H1 (cell line): ENCODE data around the gene PAOX. TPM values are rescaled to one million over a fixed set of nuclear protein-coding genes. Genes with fewer than 3 reads are reported as not detected.

Experiments
- CTCF ChIA-PET: fragments of 300-600 bp; sonication (Branson Sonifier 250); formaldehyde crosslinking; loops from one replicate; lab custom pipeline; 2021; ENCODE audit not compliant: partially characterized antibody; lab: Charles Lee
- POLR2A ChIA-PET: fragments of 300-600 bp; sonication (Branson Sonifier 250); formaldehyde crosslinking; loops from one replicate; lab custom pipeline; 2021; ENCODE audit warnings: inconsistent platforms; ENCODE audit not compliant: partially characterized antibody; lab: Charles Lee
- DNase-seq, 2 experiments: peaks; one replicate each; pipeline versions ENCODE4 v3.0.0 to v3.0.0-alpha.2; 2010 to 2022; ENCODE audit warnings: low spot score in 2 of 2, low read depth in 1 of 2, mixed read lengths in 1 of 2
- FAIRE-seq: peaks from 2 replicates; lab custom pipeline; 2011; peaks lifted over from hg19 to GRCh38; lab: Jason Lieb, UNC
- H2AFZ ChIP-seq: 2 replicates; pipeline ENCODE4 v1.8.1; 2012; ENCODE audit warnings: low read length, inconsistent platforms
- H2AK5ac ChIP-seq: 2 replicates; pipeline ENCODE4 v1.6.1; 2013; ENCODE audit warnings: low read depth, low read length
- H2BK120ac ChIP-seq: replicated peaks from 2 replicates; pipeline ENCODE3; 2013; ENCODE audit warnings: low read depth, low read length, inconsistent platforms
- H2BK12ac ChIP-seq: 2 replicates; pipeline ENCODE4 v1.6.1; 2013; ENCODE audit warnings: low read depth, low read length
- H2BK15ac ChIP-seq: 2 replicates; pipeline ENCODE4 v1.6.1; 2013; ENCODE audit warnings: low read length
- H2BK20ac ChIP-seq: 2 replicates; pipeline ENCODE4 v1.6.1; 2013; ENCODE audit warnings: low read length
- H2BK5ac ChIP-seq: 2 replicates; pipeline ENCODE4 v1.6.1; 2013; ENCODE audit warnings: low read depth, low read length
- H3K14ac ChIP-seq: 2 replicates; pipeline ENCODE4 v1.6.1; 2013; ENCODE audit warnings: inconsistent platforms; ENCODE audit not compliant: insufficient read length
- H3K18ac ChIP-seq: 2 replicates; pipeline ENCODE4 v1.6.1; 2013; ENCODE audit warnings: low read length; ENCODE audit errors: extremely low read depth
- H3K23ac ChIP-seq: 2 replicates; pipeline ENCODE4 v1.6.1; 2013; ENCODE audit warnings: inconsistent platforms; ENCODE audit not compliant: insufficient read length
- H3K23me2 ChIP-seq: 2 replicates; pipeline ENCODE4 v1.6.1; 2013; ENCODE audit warnings: low read depth, low read length
- H3K27ac ChIP-seq: 2 replicates; pipeline ENCODE4 v1.6.1; 2011; ENCODE audit warnings: low read depth, low read length, inconsistent platforms
- H3K27me3 ChIP-seq, 4 experiments: replicated peaks in 1 of 4; 1 replicate in 1 of 4; 2 replicates in 3 of 4; pipeline versions ENCODE4 v1.6.1 to v1.8.1; 2011 to 2013; ENCODE audit warnings: low read length in 3 of 4, mild to moderate bottlenecking in 3 of 4, inconsistent platforms in 2 of 4, mixed read lengths in 2 of 4, moderate library complexity in 1 of 4; ENCODE audit not compliant: control insufficient read depth in 3 of 4, insufficient read depth in 3 of 4; ENCODE audit errors: extremely low read depth in 1 of 4
- H3K36me3 ChIP-seq, 4 experiments: 2 replicates each; pipeline versions ENCODE4 v1.6.1 to v1.8.1; 2011 to 2013; ENCODE audit warnings: mild to moderate bottlenecking in 4 of 4, low read length in 3 of 4, moderate library complexity in 2 of 4, control low read depth in 1 of 4, inconsistent platforms in 1 of 4; ENCODE audit not compliant: insufficient read depth in 4 of 4, control insufficient read depth in 2 of 4
- H3K4ac ChIP-seq: replicated peaks from 2 replicates; pipeline ENCODE3; 2013; ENCODE audit warnings: low read length, low read depth, mixed read lengths, inconsistent platforms; ENCODE audit not compliant: insufficient read length
- H3K4me1 ChIP-seq, 4 experiments: replicated peaks in 1 of 4; 1 replicate in 1 of 4; 2 replicates in 3 of 4; pipeline versions ENCODE4 v1.6.1 to v1.8.1; 2011 to 2013; ENCODE audit warnings: low read length in 3 of 4, inconsistent platforms in 2 of 4, mixed read lengths in 1 of 4; ENCODE audit not compliant: insufficient read depth in 4 of 4, control insufficient read depth in 3 of 4
- H3K4me2 ChIP-seq, 2 experiments: 2 replicates each; pipeline versions ENCODE4 v1.6.1 to v1.8.1; 2011 to 2013; ENCODE audit warnings: low read depth in 2 of 2, low read length in 2 of 2, control low read depth in 1 of 2, inconsistent platforms in 1 of 2, mild to moderate bottlenecking in 1 of 2; ENCODE audit not compliant: insufficient read depth in 1 of 2
- H3K4me3 ChIP-seq, 4 experiments: fragments of 200-600, 300-600 bp in 1 of 4; sonication (generic), shearing (Covaris generic), sonication (Bioruptor Twin) in 1 of 4; 2 replicates each; pipeline versions ENCODE4 v1.5.1 to v1.8.1; 2011 to 2016; ENCODE audit warnings: low read length in 4 of 4, low read depth in 3 of 4, control low read depth in 2 of 4, inconsistent platforms in 2 of 4, mild to moderate bottlenecking in 2 of 4, mixed read lengths in 1 of 4, moderate library complexity in 1 of 4; ENCODE audit not compliant: insufficient read depth in 2 of 4; ENCODE audit errors: extremely low read depth in 1 of 4
- H3K56ac ChIP-seq: replicated peaks from 2 replicates; pipeline ENCODE3; 2013; ENCODE audit warnings: low read depth, mild to moderate bottlenecking, mixed read lengths, low read length, inconsistent platforms; ENCODE audit not compliant: insufficient read length
- H3K79me1 ChIP-seq: 2 replicates; pipeline ENCODE4 v1.6.1; 2013; ENCODE audit warnings: low read depth, low read length, control low read depth
- H3K79me2 ChIP-seq, 2 experiments: 2 replicates each; pipeline versions ENCODE4 v1.6.1 to v1.8.1; 2012 to 2013; ENCODE audit warnings: low read length in 2 of 2, mild to moderate bottlenecking in 2 of 2, inconsistent platforms in 1 of 2; ENCODE audit not compliant: insufficient read depth in 2 of 2, control insufficient read depth in 1 of 2
- H3K9ac ChIP-seq, 4 experiments: replicated peaks in 1 of 4; 1 replicate in 1 of 4; 2 replicates in 3 of 4; pipeline versions ENCODE4 v1.6.1 to v1.8.1; 2011 to 2013; ENCODE audit warnings: low read depth in 3 of 4, low read length in 3 of 4, control low read depth in 2 of 4, mild to moderate bottlenecking in 2 of 4, moderate library complexity in 2 of 4, inconsistent platforms in 1 of 4; ENCODE audit errors: extremely low read depth in 1 of 4
- H3K9me3 ChIP-seq, 2 experiments: 2 replicates each; pipeline versions ENCODE4 v1.6.1 to v1.8.1; 2012 to 2013; ENCODE audit warnings: mild to moderate bottlenecking in 2 of 2, moderate library complexity in 2 of 2, control low read depth in 1 of 2, inconsistent platforms in 1 of 2, low read depth in 1 of 2, low read length in 1 of 2, mixed read lengths in 1 of 2; ENCODE audit not compliant: insufficient read depth in 2 of 2
- H4K20me1 ChIP-seq, 2 experiments: replicated peaks in 1 of 2; 2 replicates each; pipeline versions ENCODE3 to v1.8.1; 2011 to 2013; ENCODE audit warnings: inconsistent platforms in 2 of 2, low read length in 2 of 2, mild to moderate bottlenecking in 1 of 2; ENCODE audit not compliant: insufficient read depth in 2 of 2, control insufficient read depth in 1 of 2
- H4K5ac ChIP-seq: 2 replicates; pipeline ENCODE4 v1.6.1; 2013; ENCODE audit warnings: low read length, low read depth, mixed read lengths, inconsistent platforms; ENCODE audit not compliant: insufficient read length
- H4K8ac ChIP-seq: 2 replicates; pipeline ENCODE4 v1.8.0; 2013; ENCODE audit warnings: mild to moderate bottlenecking, moderate library complexity, low read length, inconsistent platforms; ENCODE audit not compliant: insufficient read depth; ENCODE audit errors: extremely low read depth
- H4K91ac ChIP-seq: replicated peaks from 2 replicates; pipeline ENCODE3; 2013; ENCODE audit warnings: low read length, mixed read lengths, inconsistent platforms; ENCODE audit not compliant: insufficient read length
- CBX8 ChIP-seq: fragments of 300-800, 300-1000 bp; sonication (generic); IDR thresholded peaks from 2 replicates; pipeline ENCODE4 v1.7.1; 2016; ENCODE audit warnings: low read depth, low read length, borderline replicate concordance
- E2F6 ChIP-seq: IDR thresholded peaks from 2 replicates; pipeline ENCODE4 v1.6.1; 2012; ENCODE audit warnings: inconsistent platforms
- EP300 ChIP-seq, 2 experiments: IDR thresholded peaks; 1 replicate in 1 of 2; 2 replicates in 1 of 2; pipeline ENCODE4 v1.6.1; 2011 to 2012; ENCODE audit warnings: low read depth in 2 of 2, low read length in 2 of 2, mild to moderate bottlenecking in 2 of 2, borderline replicate concordance in 1 of 2, inconsistent platforms in 1 of 2, moderate library complexity in 1 of 2
- FOSL1 ChIP-seq: IDR thresholded peaks from 2 replicates; pipeline ENCODE4 v1.6.1; 2011; ENCODE audit warnings: mild to moderate bottlenecking, low read depth, low read length, moderate library complexity; ENCODE audit not compliant: insufficient read depth
- GTF2F1 ChIP-seq: IDR thresholded peaks from 2 replicates; pipeline ENCODE4 v1.6.1; 2012; ENCODE audit warnings: low read depth, low read length, improper control_type of control experiment, borderline replicate concordance
- HDAC6 ChIP-seq: IDR thresholded peaks from one replicate; pipeline ENCODE4 v1.7.1; 2012; ENCODE audit warnings: low read depth, mild to moderate bottlenecking, inconsistent platforms, low read length, moderate library complexity
- KDM5A ChIP-seq: fragments of 200-600 bp; IDR thresholded peaks from 2 replicates; pipeline ENCODE4 v1.7.1; 2012; ENCODE audit warnings: mild to moderate bottlenecking, low read length, inconsistent platforms, mixed read lengths
- RNF2 ChIP-seq: fragments of 200-900, 300-1000 bp; sonication (generic); IDR thresholded peaks from 2 replicates; pipeline ENCODE4 v1.7.1; 2016; ENCODE audit warnings: borderline replicate concordance, low read depth, mild to moderate bottlenecking, antibody characterized with exemption, low read length; ENCODE audit not compliant: poor library complexity, severe bottlenecking; ENCODE audit errors: missing control alignments
- SUZ12 ChIP-seq: fragments of 200-600 bp; sonication (generic); IDR thresholded peaks from 2 replicates; pipeline ENCODE4 v1.6.1; 2012; ENCODE audit warnings: mild to moderate bottlenecking, inconsistent platforms, low read length, moderate library complexity, mixed read lengths
- TEAD4 ChIP-seq: IDR thresholded peaks from 2 replicates; pipeline ENCODE4 v1.6.1; 2012; ENCODE audit warnings: low read depth, low read length, inconsistent platforms, mixed read lengths
- WGBS, 2 experiments: shearing (Covaris generic) in 1 of 2; methylation state at CpG; one replicate each; pipeline versions ENCODE4 v1.1.6 to v1.1.7; 2013 to 2015; ENCODE audit warnings: low lambda C conversion rate in 2 of 2, mixed read lengths in 2 of 2, inconsistent platforms in 1 of 2, low coverage in 1 of 2, missing lambda C conversion rate in 1 of 2; ENCODE audit not compliant: insufficient replicate concordance in 2 of 2, insufficient coverage in 1 of 2, insufficient read length in 1 of 2; ENCODE audit errors: extremely low coverage in 1 of 2, missing lambda C conversion rate in 1 of 2; 5-methylcytosine and 5-hydroxymethylcytosine counted together
- polyA plus RNA-seq, 7 experiments: library from polyadenylated mRNA; depleted of rRNA in 3 of 7; stranded (reverse) in 5 of 7; unstranded in 2 of 7; fragments of >200 nt in 5 of 7; fragments of 200-250 nt in 2 of 7; gene quantifications; 1 replicate in 5 of 7; 2 replicates in 1 of 7; 4 replicates in 1 of 7; pipeline versions ENCODE4 v1.2.1 to v1.2.3, GENCODE V29; 2011 to 2013; ENCODE audit warnings: missing spikeins in 2 of 7, mixed read lengths in 2 of 7
- total RNA-seq: library from RNA; stranded (reverse); fragmentation: NEBNext Ultra II Directional; extraction: Animal tissue kit (Norgen Biotek cat#: 25700); gene quantifications from 2 replicates; pipeline ENCODE4 v1.2.1, GENCODE V29; 2021
- TF ChIP-seq, protein P1 (sequence below): IDR thresholded peaks from 2 replicates; pipeline ENCODE4 v1.6.1; 2012; ENCODE audit warnings: low read length, inconsistent platforms

The PAOX gene
- total and polyA plus RNA-seq, 2 of the 8 experiments (the other 6 are each of a cell fraction or from before 2014, with no cell fraction given) = 3.7 to 4.3 TPM

GRCh38 chr10:133405272-133405671 is 26.2 kb downstream of the PAOX start:
- no peak overlapping the region for H3K14ac ChIP-seq
- 93% methylated on average over 2 of the region's 2 CpGs; no CpG with 5 or more reads in 1 of the 2 experiments for WGBS, 2 experiments
- no peak overlapping the region for H4K5ac ChIP-seq
- FAIRE-seq (no peak), DNase-seq (no peak)
- POLR2A ChIA-PET = interaction anchor here (1.1 kb wide), 1 partner anchor 11 kb away, joined by 3 read pairs; the partner anchor contains the start of gene MTG1
- no peaks in the 10 kb centered on the region for H3K27me3 ChIP-seq
- H3K4ac ChIP-seq = no peak overlapping the region
- peaks cover 4% of the 10 kb centered on the region; the same call in 1 of the 2 replicates for H3K79me1 ChIP-seq
- no peak overlapping the region for H4K8ac ChIP-seq
- H3K36me3 ChIP-seq = peaks cover 2 to 50% (median 16%) of the 10 kb centered on the region in 4 experiments
- H3K4me3 ChIP-seq = no peak overlapping the region
- no peak overlapping the region for H3K56ac ChIP-seq
- no peak overlapping the region for H2AK5ac ChIP-seq
- H4K91ac ChIP-seq = no peak overlapping the region
- no peaks in the 10 kb centered on the region for H3K23me2 ChIP-seq
- no peaks in the 10 kb centered on the region for H3K4me1 ChIP-seq
- H2AFZ ChIP-seq = no peak overlapping the region
- no peaks in the 10 kb centered on the region for H3K9me3 ChIP-seq
- H3K4me2 ChIP-seq = no peak overlapping the region
- H2BK5ac ChIP-seq = no peak overlapping the region
- H3K27ac ChIP-seq = no peak overlapping the region
- no peak overlapping the region for H2BK120ac ChIP-seq
- no peak overlapping the region for H3K18ac ChIP-seq
- H3K79me2 ChIP-seq = peaks cover 3 to 55% of the 10 kb centered on the region in 2 experiments
- H3K23ac ChIP-seq = no peak overlapping the region
- no peak overlapping the region for H2BK12ac ChIP-seq
- no peak overlapping the region for H2BK20ac ChIP-seq
- H2BK15ac ChIP-seq = no peak overlapping the region
- no peak overlapping the region for H3K9ac ChIP-seq
- H4K20me1 ChIP-seq = peaks cover 0 to 14% of the 10 kb centered on the region in 2 experiments
- CTCF ChIA-PET = no interaction called here
- TF ChIP-seq SUZ12 = no peak
- TF ChIP-seq, protein P1, sequence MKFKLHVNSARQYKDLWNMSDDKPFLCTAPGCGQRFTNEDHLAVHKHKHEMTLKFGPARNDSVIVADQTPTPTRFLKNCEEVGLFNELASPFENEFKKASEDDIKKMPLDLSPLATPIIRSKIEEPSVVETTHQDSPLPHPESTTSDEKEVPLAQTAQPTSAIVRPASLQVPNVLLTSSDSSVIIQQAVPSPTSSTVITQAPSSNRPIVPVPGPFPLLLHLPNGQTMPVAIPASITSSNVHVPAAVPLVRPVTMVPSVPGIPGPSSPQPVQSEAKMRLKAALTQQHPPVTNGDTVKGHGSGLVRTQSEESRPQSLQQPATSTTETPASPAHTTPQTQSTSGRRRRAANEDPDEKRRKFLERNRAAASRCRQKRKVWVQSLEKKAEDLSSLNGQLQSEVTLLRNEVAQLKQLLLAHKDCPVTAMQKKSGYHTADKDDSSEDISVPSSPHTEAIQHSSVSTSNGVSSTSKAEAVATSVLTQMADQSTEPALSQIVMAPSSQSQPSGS = no peak
- TF ChIP-seq GTF2F1 = no peak
- no peak for TF ChIP-seq KDM5A
- no peak for TF ChIP-seq HDAC6
- TF ChIP-seq FOSL1 = no peak
- no peak for TF ChIP-seq RNF2
- no peak for TF ChIP-seq EP300 (IDR thresholded peaks at IDR 0.05; ENCODE audit: borderline replicate concordance in 1 of 2, low read depth in 2 of 2, low read length in 2 of 2)
- no peak for TF ChIP-seq E2F6
- TF ChIP-seq CBX8 = no peak
- no peak for TF ChIP-seq TEAD4
